Measurements from ENCODE around the gene OXNAD1. TPM values are rescaled to one million over a fixed set of nuclear protein-coding genes. Genes with fewer than 3 reads are reported as not detected.
A peak's percentile ranks its signal among the peaks of the same experiment; 100 is the strongest.

Gene OXNAD1
- polyA plus RNA-seq, 10 donors = 6.2 to 11.5 (median 9.5) TPM

- no peak for DNase-seq
Measured at GRCh38 chr3:16328124-16328523, 63.1 kb downstream of the OXNAD1 start.

- no peak for DNase-seq
Measured at GRCh38 chr3:16329036-16329825, 64.2 kb downstream of the OXNAD1 start.

- DNase-seq = no peak
Measured at GRCh38 chr3:16329826-16330129, 64.8 kb downstream of the OXNAD1 start.

- DNase-seq = no peak
Measured at GRCh38 chr3:16330351-16330750, 65.3 kb downstream of the OXNAD1 start.

GRCh38 chr3:16331319-16331883, 66.4 kb downstream of the OXNAD1 start:
- no peak for DNase-seq

- DNase-seq = peak in 1 of 3 donors; percentile 41
Measured at GRCh38 chr3:16332904-16333426, 68.0 kb downstream of the OXNAD1 start.

GRCh38 chr3:16334909-16335308, 69.9 kb downstream of the OXNAD1 start:
- peak in 1 of 3 donors; percentile 86 for DNase-seq

- no peak for DNase-seq
Measured at GRCh38 chr3:16335333-16335732, 70.3 kb downstream of the OXNAD1 start.

GRCh38 chr3:16335772-16336645, 71.0 kb downstream of the OXNAD1 start:
- no peak for DNase-seq

- no peak for DNase-seq
Measured at GRCh38 chr3:16336825-16337224, 71.8 kb downstream of the OXNAD1 start.

- no peak for DNase-seq
Measured at GRCh38 chr3:16337856-16338540, 73.0 kb downstream of the OXNAD1 start.

- DNase-seq = peak in 1 of 3 donors; percentile 86
Measured at GRCh38 chr3:16338999-16339398, 74.0 kb downstream of the OXNAD1 start.

- DNase-seq = no peak
Measured at GRCh38 chr3:16343101-16343500, 78.1 kb downstream of the OXNAD1 start.

GRCh38 chr3:16346413-16347081, 81.5 kb downstream of the OXNAD1 start:
- no peak for DNase-seq

GRCh38 chr3:16347548-16347947, 82.5 kb downstream of the OXNAD1 start:
- DNase-seq = no peak

- DNase-seq = peak in 1 of 3 donors; percentile 44
Measured at GRCh38 chr3:16349986-16350596, 85.1 kb downstream of the OXNAD1 start.

- no peak for DNase-seq
Measured at GRCh38 chr3:16350597-16351318, 85.7 kb downstream of the OXNAD1 start.

GRCh38 chr3:16352428-16352827, 87.4 kb downstream of the OXNAD1 start:
- DNase-seq = no peak

GRCh38 chr3:16354291-16354690, 89.3 kb downstream of the OXNAD1 start:
- DNase-seq = no peak
